Ovary (tissue), 9 donors: ENCODE data around the gene DCLRE1A. TPM values are rescaled to one million over a fixed set of nuclear protein-coding genes. Genes with fewer than 3 reads are reported as not detected.
"Not testable (repeated sequence)": the region's sequence is repeated elsewhere in the genome, so short reads cannot be mapped to it uniquely, and the experiment has no call there.

Experiments used
- DNase-seq, 5 donors: peaks; one replicate each; pipeline ENCODE4 v3.0.0-alpha.2; 2019 to 2020
- H3K27ac ChIP-seq, 2 donors: fragments of 200-600 bp; one replicate each; pipeline versions ENCODE4 v1.5.1 to v1.8.0; 2019 to 2022
- H3K27me3 ChIP-seq: fragments of 200-600 bp; one replicate; pipeline ENCODE4 v1.8.0; 2022
- H3K36me3 ChIP-seq: fragments of 200-600 bp; sonication (generic); one replicate; pipeline ENCODE4 v1.5.1; 2019
- H3K4me1 ChIP-seq: one replicate; pipeline ENCODE4 v1.8.1; 2013; ENCODE audit warnings: mild to moderate bottlenecking, moderate library complexity; ENCODE audit not compliant: insufficient read depth
- H3K4me3 ChIP-seq: fragments of 200-600 bp; sonication (generic); one replicate; pipeline ENCODE4 v1.5.1; 2017
- H3K9me3 ChIP-seq, 2 donors: fragments of 200-600 bp in 1 of 2; sonication (generic) in 1 of 2; one replicate each; pipeline versions ENCODE4 v1.5.1 to v1.8.1; 2013 to 2019; ENCODE audit warnings: mild to moderate bottlenecking in 1 of 2, moderate library complexity in 1 of 2
- CTCF ChIP-seq, 3 donors: fragments of 450-650 bp in 2 of 3; fragments of 200-600 bp in 1 of 3; IDR thresholded peaks; one replicate each; pipeline versions ENCODE4 v1.5.1 to v1.8.0; 2016 to 2022; ENCODE audit warnings: antibody characterized with exemption in 3 of 3, mild to moderate bottlenecking in 1 of 3
- EP300 ChIP-seq: sonication (generic); formaldehyde crosslinking; IDR thresholded peaks from one replicate; pipeline ENCODE4 v1.6.1; 2017; ENCODE audit warnings: antibody characterized with exemption
- POLR2A ChIP-seq: fragments of 450-650 bp; IDR thresholded peaks from one replicate; pipeline ENCODE4 v1.6.1; 2017; ENCODE audit warnings: antibody characterized with exemption, mild to moderate bottlenecking, moderate library complexity
- WGBS, 3 donors: extraction: QIAGEN DNeasy Blood & Tissue Kit in 1 of 3; methylation state at CpG; one replicate each; pipeline versions ENCODE4 v1.1.5 to v1.1.7; 2013 to 2017; 5-methylcytosine and 5-hydroxymethylcytosine counted together
- intact Hi-C, 4 donors: fragments of 100-400 bp; cut with DNase I; formaldehyde crosslinking; loops; one replicate each; pipeline versions ENCODE4 v1.11.0 to v1.15.1; 2022 to 2023
- polyA plus RNA-seq, 2 donors: library from polyadenylated mRNA; stranded (reverse); fragments of 200-250 nt in 1 of 2; fragments of 350-450 nt in 1 of 2; fragmentation: Illumina TruSeq in 1 of 2; extraction: RNeasy Lipid Tissue Mini Kit (QIAGEN cat#74804) in 1 of 2; gene quantifications; one replicate each; pipeline ENCODE4 v1.2.3, GENCODE V29; 2013 to 2014
- total RNA-seq, 7 donors: library from RNA; depleted of rRNA in 2 of 7; stranded (reverse); fragments of >200 nt in 2 of 7; fragmentation: NEBNext Ultra II Directional in 3 of 7; extraction: Animal tissue kit (Norgen Biotek cat#: 25700) in 3 of 7; gene quantifications; one replicate each; pipeline versions ENCODE4 v1.1.0 to v1.2.4, GENCODE V29; 2016 to 2023
- donor health status: DM: no; HTN: no; CAD: no; lungs with moderate emphysema.
- donor health status: DM: no; HTN: no; CAD: no.
- donor health status: Bipolar disorder and iron deficiency.
- donor health status: DM: yes; HTN: yes; CAD: no.
- donor health status: DM: no; HTN: no; CAD: no.
- donor health status: DM: yes; HTN: yes; CAD: no.

The DCLRE1A gene
- total and polyA plus RNA-seq, 9 donors, result 3.4 to 8.0 (median 4.3) TPM

- H3K27me3 ChIP-seq, result no peaks in the 10 kb centered on the region
- H3K27ac ChIP-seq, result no peak overlapping the region
- 55 to 66% (median 62%) methylated on average over 8 of the region's 8 CpGs for WGBS, 3 donors
- intact Hi-C loops, result no loop called here
- DNase-seq, result no peak
- no peak overlapping the region for H3K4me3 ChIP-seq
- no peaks in the 10 kb centered on the region for H3K36me3 ChIP-seq
- no peaks in the 10 kb centered on the region for H3K9me3 ChIP-seq
- no peak for TF ChIP-seq CTCF (IDR thresholded peaks at IDR 0.05)
- TF ChIP-seq POLR2A, result no peak
- TF ChIP-seq EP300, result no peak
- H3K4me1 ChIP-seq, result no peaks in the 10 kb centered on the region
These were observed 33.4 kb downstream of the DCLRE1A start for GRCh38 chr10:113820507-113820906.

- WGBS, 3 donors, result 84 to 90% (median 87%) methylated on average over 4 of the region's 4 CpGs
- no peak overlapping the region for H3K4me3 ChIP-seq
- H3K27me3 ChIP-seq, result no peaks in the 10 kb centered on the region
- H3K9me3 ChIP-seq, result no peaks in the 10 kb centered on the region
- TF ChIP-seq EP300 (no peak), POLR2A (no peak), CTCF (IDR thresholded peaks at IDR 0.05) (no peak)
- no peak for DNase-seq
- no peak overlapping the region for H3K27ac ChIP-seq
- no peaks in the 10 kb centered on the region for H3K4me1 ChIP-seq
- no peaks in the 10 kb centered on the region for H3K36me3 ChIP-seq
- intact Hi-C loops, result no loop called here
These were observed 33.9 kb downstream of the DCLRE1A start for GRCh38 chr10:113819989-113820388.

GRCh38 chr10:113814700-113815099 is 39.2 kb downstream of the DCLRE1A start:
- H3K4me3 ChIP-seq, H3K27me3 ChIP-seq, DNase-seq, H3K36me3 ChIP-seq, H3K9me3 ChIP-seq, H3K27ac ChIP-seq, intact Hi-C loops, H3K4me1 ChIP-seq: not testable (repeated sequence)
- WGBS, 3 donors, result 76 to 87% (median 84%) methylated on average over 1 of the region's 1 CpG

- H3K36me3 ChIP-seq, result no peaks in the 10 kb centered on the region
- no peaks in the 10 kb centered on the region for H3K4me1 ChIP-seq
- no peak for TF ChIP-seq EP300
- no peak for TF ChIP-seq CTCF (IDR thresholded peaks at IDR 0.05)
- no peak for TF ChIP-seq POLR2A
- 71 to 81% (median 76%) methylated on average over 3 of the region's 3 CpGs for WGBS, 3 donors
- H3K27me3 ChIP-seq, result no peaks in the 10 kb centered on the region
- no peaks in the 10 kb centered on the region for H3K9me3 ChIP-seq
- no peak overlapping the region for H3K27ac ChIP-seq
- intact Hi-C loops, result no loop called here
- no peak overlapping the region for H3K4me3 ChIP-seq
- DNase-seq, result no peak
These were observed 45.7 kb downstream of the DCLRE1A start for GRCh38 chr10:113808168-113808567.

- intact Hi-C loops, result no loop called here
- no peak overlapping the region for H3K4me3 ChIP-seq
- WGBS, 3 donors, result 93 to 96% (median 96%) methylated on average over 4 of the region's 4 CpGs
- no peak overlapping the region for H3K27ac ChIP-seq
- no peaks in the 10 kb centered on the region for H3K36me3 ChIP-seq
- no peaks in the 10 kb centered on the region for H3K4me1 ChIP-seq
- H3K27me3 ChIP-seq, result no peaks in the 10 kb centered on the region
- TF ChIP-seq EP300, result no peak
- TF ChIP-seq CTCF (IDR thresholded peaks at IDR 0.05), result no peak
- no peaks in the 10 kb centered on the region for H3K9me3 ChIP-seq
- DNase-seq, result no peak
These were observed 47.4 kb downstream of the DCLRE1A start for GRCh38 chr10:113806503-113806902.
